22Rv1 (cell line): ENCODE measurements around the gene SLC35F4.

Experiments used
- ZFX ChIP-seq: fragments of 450-650 bp; IDR thresholded peaks from 2 replicates; pipeline ENCODE4 v1.6.1; 2017; ENCODE audit warnings: antibody characterized with exemption, borderline replicate concordance
- TF ChIP-seq, protein P1 (sequence below): fragments of 450-650 bp; IDR thresholded peaks from 2 replicates; pipeline ENCODE4 v1.5.1; 2017; ENCODE audit warnings: mild to moderate bottlenecking

DNA sequence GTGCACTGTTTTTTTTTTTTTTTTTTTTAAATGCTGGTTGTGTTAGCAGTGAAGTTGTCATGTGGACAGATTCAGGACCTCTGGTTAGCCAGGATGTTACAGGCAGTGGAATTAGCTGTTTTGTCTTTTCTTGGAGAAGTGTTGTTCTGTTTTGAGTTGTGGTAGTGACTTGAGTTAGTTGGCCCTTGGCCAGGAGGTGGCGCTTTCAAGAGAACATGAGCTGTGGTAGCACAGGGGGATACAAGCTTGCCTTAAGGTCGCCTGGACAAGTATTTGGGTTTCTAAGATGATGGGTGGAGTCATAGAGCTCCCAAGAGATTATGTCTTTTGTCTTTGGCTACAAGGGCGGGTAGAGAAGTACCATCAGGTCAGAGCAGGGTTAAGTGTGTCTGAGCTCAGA lies 338.9 kb downstream of the SLC35F4 start:
- TF ChIP-seq, protein P1, sequence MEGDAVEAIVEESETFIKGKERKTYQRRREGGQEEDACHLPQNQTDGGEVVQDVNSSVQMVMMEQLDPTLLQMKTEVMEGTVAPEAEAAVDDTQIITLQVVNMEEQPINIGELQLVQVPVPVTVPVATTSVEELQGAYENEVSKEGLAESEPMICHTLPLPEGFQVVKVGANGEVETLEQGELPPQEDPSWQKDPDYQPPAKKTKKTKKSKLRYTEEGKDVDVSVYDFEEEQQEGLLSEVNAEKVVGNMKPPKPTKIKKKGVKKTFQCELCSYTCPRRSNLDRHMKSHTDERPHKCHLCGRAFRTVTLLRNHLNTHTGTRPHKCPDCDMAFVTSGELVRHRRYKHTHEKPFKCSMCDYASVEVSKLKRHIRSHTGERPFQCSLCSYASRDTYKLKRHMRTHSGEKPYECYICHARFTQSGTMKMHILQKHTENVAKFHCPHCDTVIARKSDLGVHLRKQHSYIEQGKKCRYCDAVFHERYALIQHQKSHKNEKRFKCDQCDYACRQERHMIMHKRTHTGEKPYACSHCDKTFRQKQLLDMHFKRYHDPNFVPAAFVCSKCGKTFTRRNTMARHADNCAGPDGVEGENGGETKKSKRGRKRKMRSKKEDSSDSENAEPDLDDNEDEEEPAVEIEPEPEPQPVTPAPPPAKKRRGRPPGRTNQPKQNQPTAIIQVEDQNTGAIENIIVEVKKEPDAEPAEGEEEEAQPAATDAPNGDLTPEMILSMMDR = peak; percentile 12; the same call in 1 of the 2 replicates
- no peak for TF ChIP-seq ZFX
